ENCODE data around the gene WIPF1.

Gene WIPF1

GRCh38 chr2:174594456-174594855, 3.1 kb downstream of the WIPF1 start:
- DNase-seq: no peak

GRCh38 chr2:174593574-174594203, 3.9 kb downstream of the WIPF1 start:
- no peak for DNase-seq

GRCh38 chr2:174593041-174593440, 4.6 kb downstream of the WIPF1 start:
- DNase-seq: no peak

- DNase-seq: no peak
Observed at GRCh38 chr2:174591740-174592139, 5.9 kb downstream of the WIPF1 start.

- no peak for DNase-seq
Observed at GRCh38 chr2:174590928-174591648, 6.5 kb downstream of the WIPF1 start.

- DNase-seq: no peak
Observed at GRCh38 chr2:174590346-174590745, 7.3 kb downstream of the WIPF1 start.

- DNase-seq: no peak
Observed at GRCh38 chr2:174589334-174589733, 8.3 kb downstream of the WIPF1 start.

GRCh38 chr2:174588463-174588862, 9.1 kb downstream of the WIPF1 start:
- no peak for DNase-seq

- DNase-seq: no peak
Observed at GRCh38 chr2:174587579-174587978, 10.0 kb downstream of the WIPF1 start.

- no peak for DNase-seq
Observed at GRCh38 chr2:174586418-174587295, 10.9 kb downstream of the WIPF1 start.

- no peak for DNase-seq
Observed at GRCh38 chr2:174585657-174586252, 11.8 kb downstream of the WIPF1 start.

- DNase-seq: no peak
Observed at GRCh38 chr2:174585146-174585545, 12.5 kb downstream of the WIPF1 start.

GRCh38 chr2:174581491-174581890, 16.1 kb downstream of the WIPF1 start:
- no peak for DNase-seq

GRCh38 chr2:174580951-174581350, 16.7 kb downstream of the WIPF1 start:
- no peak for DNase-seq

GRCh38 chr2:174577967-174578589, 19.5 kb downstream of the WIPF1 start:
- DNase-seq: no peak

GRCh38 chr2:174575124-174575776, 22.4 kb downstream of the WIPF1 start:
- DNase-seq: no peak

GRCh38 chr2:174574657-174575056, 22.9 kb downstream of the WIPF1 start:
- DNase-seq: no peak

GRCh38 chr2:174573621-174574081, 24.0 kb downstream of the WIPF1 start:
- no peak for DNase-seq

GRCh38 chr2:174572556-174572955, 25.0 kb downstream of the WIPF1 start:
- DNase-seq: no peak

- DNase-seq: no peak
Observed at GRCh38 chr2:174571669-174572323, 25.8 kb downstream of the WIPF1 start.

- no peak for DNase-seq
Observed at GRCh38 chr2:174570318-174570958, 27.2 kb downstream of the WIPF1 start.
